MV-4-11 (cell line): ENCODE data around the gene NEK1.
A peak's percentile ranks its signal among the peaks of the same experiment; 100 is the strongest.

ENCODE experiments used
- DNase-seq: peaks from one replicate; lab custom pipeline; 2025; lab: John Stamatoyannopoulos, UW

Gene NEK1

GRCh38 chr4:169417629-169418282 is 194.6 kb downstream of the NEK1 start:
- no peak for DNase-seq

GRCh38 chr4:169416997-169417396 is 195.4 kb downstream of the NEK1 start:
- no peak for DNase-seq

- no peak for DNase-seq
Observed at GRCh38 chr4:169416461-169416860, 195.9 kb downstream of the NEK1 start.

- no peak for DNase-seq
Observed at GRCh38 chr4:169414913-169415312, 197.5 kb downstream of the NEK1 start.

- DNase-seq, result no peak
Observed at GRCh38 chr4:169412046-169412445, 200.3 kb downstream of the NEK1 start.

- peak; percentile 93 for DNase-seq
Observed at GRCh38 chr4:169410839-169411770, 201.3 kb downstream of the NEK1 start.

- DNase-seq, result no peak
Observed at GRCh38 chr4:169407217-169407845, 205.1 kb downstream of the NEK1 start.

GRCh38 chr4:169404960-169405359 is 207.4 kb downstream of the NEK1 start:
- peak; percentile 4 for DNase-seq

GRCh38 chr4:169400832-169401231 is 211.6 kb downstream of the NEK1 start:
- DNase-seq, result no peak

GRCh38 chr4:169399976-169400767 is 212.2 kb downstream of the NEK1 start:
- peak; percentile 66 for DNase-seq

- DNase-seq, result peak; percentile 57
Observed at GRCh38 chr4:169398316-169398715, 214.1 kb downstream of the NEK1 start.

GRCh38 chr4:169397762-169398161 is 214.6 kb downstream of the NEK1 start:
- DNase-seq, result no peak

- DNase-seq, result no peak
Observed at GRCh38 chr4:169385376-169385775, 227.0 kb downstream of the NEK1 start.

GRCh38 chr4:169384779-169385178 is 227.6 kb downstream of the NEK1 start:
- no peak for DNase-seq

- no peak for DNase-seq
Observed at GRCh38 chr4:169383724-169384123, 228.7 kb downstream of the NEK1 start.

GRCh38 chr4:169379688-169380087 is 232.7 kb downstream of the NEK1 start:
- DNase-seq, result no peak

GRCh38 chr4:169377367-169377766 is 235.0 kb downstream of the NEK1 start:
- no peak for DNase-seq

GRCh38 chr4:169376421-169376820 is 236.0 kb downstream of the NEK1 start:
- DNase-seq, result no peak

- DNase-seq, result no peak
Observed at GRCh38 chr4:169372791-169373190, 239.6 kb downstream of the NEK1 start.

- no peak for DNase-seq
Observed at GRCh38 chr4:169369634-169370033, 242.7 kb downstream of the NEK1 start.

GRCh38 chr4:169367826-169368225 is 244.6 kb downstream of the NEK1 start:
- peak; percentile 48 for DNase-seq

GRCh38 chr4:169366821-169367220 is 245.6 kb downstream of the NEK1 start:
- no peak for DNase-seq
